HG03432 (cell line): ENCODE measurements around the gene MAST2.
"Not testable (repeated sequence)": the region's sequence is repeated elsewhere in the genome, so short reads cannot be mapped to it uniquely, and the experiment has no call there.

ENCODE experiments used
- ATAC-seq: cut with Tn5 transposase; IDR thresholded peaks from one replicate; pipeline ENCODE4 v1.9.1; 2021; ENCODE audit warnings: mild to moderate bottlenecking, moderate library complexity; ENCODE audit not compliant: unreplicated experiment

The MAST2 gene

GRCh38 chr1:45857101-45857700 lies 53.8 kb downstream of the MAST2 start:
- no peak for ATAC-seq

GRCh38 chr1:45857755-45858492 lies 54.5 kb downstream of the MAST2 start:
- ATAC-seq: not testable (repeated sequence)

- ATAC-seq: no peak
Measured at GRCh38 chr1:45859221-45859620, 55.8 kb downstream of the MAST2 start.

- no peak for ATAC-seq
Measured at GRCh38 chr1:45862008-45862407, 58.6 kb downstream of the MAST2 start.

- no peak for ATAC-seq
Measured at GRCh38 chr1:45863218-45863617, 59.8 kb downstream of the MAST2 start.

GRCh38 chr1:45864167-45865106 lies 61.0 kb downstream of the MAST2 start:
- ATAC-seq: no peak

GRCh38 chr1:45867697-45868348 lies 64.4 kb downstream of the MAST2 start:
- ATAC-seq: no peak

- ATAC-seq: no peak
Measured at GRCh38 chr1:45868861-45869260, 65.4 kb downstream of the MAST2 start.

- no peak for ATAC-seq
Measured at GRCh38 chr1:45870500-45870899, 67.1 kb downstream of the MAST2 start.

GRCh38 chr1:45872173-45872801 lies 68.9 kb downstream of the MAST2 start:
- ATAC-seq: not testable (repeated sequence)

- no peak for ATAC-seq
Measured at GRCh38 chr1:45876000-45876617, 72.7 kb downstream of the MAST2 start.

- no peak for ATAC-seq
Measured at GRCh38 chr1:45877264-45877663, 73.9 kb downstream of the MAST2 start.

- no peak for ATAC-seq
Measured at GRCh38 chr1:45879885-45880598, 76.6 kb downstream of the MAST2 start.

- ATAC-seq: no peak
Measured at GRCh38 chr1:45880930-45881329, 77.5 kb downstream of the MAST2 start.

- ATAC-seq: no peak
Measured at GRCh38 chr1:45883658-45884057, 80.2 kb downstream of the MAST2 start.

- ATAC-seq: no peak
Measured at GRCh38 chr1:45884700-45885099, 81.3 kb downstream of the MAST2 start.

- ATAC-seq: no peak
Measured at GRCh38 chr1:45886229-45886628, 82.8 kb downstream of the MAST2 start.

- ATAC-seq: no peak
Measured at GRCh38 chr1:45887156-45887842, 83.9 kb downstream of the MAST2 start.

GRCh38 chr1:45890078-45890477 lies 86.7 kb downstream of the MAST2 start:
- no peak for ATAC-seq
